ENCODE measurements around the gene TOM1L1.

Gene TOM1L1

DNA sequence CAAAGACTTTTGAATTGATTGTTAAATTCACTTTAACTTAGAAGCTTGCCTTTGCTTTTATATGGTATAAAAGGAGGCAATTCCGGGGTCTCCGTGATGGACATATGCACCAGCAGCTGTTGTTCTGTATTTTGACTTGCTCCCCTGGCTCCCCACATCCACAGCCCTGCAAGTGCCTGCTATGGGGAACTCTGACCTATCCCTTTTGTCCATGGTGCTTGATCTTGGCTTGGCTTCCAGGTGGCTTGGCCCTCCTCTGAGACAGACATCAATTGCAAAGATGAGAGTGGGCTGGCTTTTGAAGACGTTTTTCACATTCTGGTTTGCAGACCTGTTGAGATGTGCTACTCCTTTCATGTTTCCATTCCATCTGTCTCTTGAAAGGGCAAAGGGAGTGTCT lies 26.9 kb downstream of the TOM1L1 start:
- TF ChIP-seq, protein P1, sequence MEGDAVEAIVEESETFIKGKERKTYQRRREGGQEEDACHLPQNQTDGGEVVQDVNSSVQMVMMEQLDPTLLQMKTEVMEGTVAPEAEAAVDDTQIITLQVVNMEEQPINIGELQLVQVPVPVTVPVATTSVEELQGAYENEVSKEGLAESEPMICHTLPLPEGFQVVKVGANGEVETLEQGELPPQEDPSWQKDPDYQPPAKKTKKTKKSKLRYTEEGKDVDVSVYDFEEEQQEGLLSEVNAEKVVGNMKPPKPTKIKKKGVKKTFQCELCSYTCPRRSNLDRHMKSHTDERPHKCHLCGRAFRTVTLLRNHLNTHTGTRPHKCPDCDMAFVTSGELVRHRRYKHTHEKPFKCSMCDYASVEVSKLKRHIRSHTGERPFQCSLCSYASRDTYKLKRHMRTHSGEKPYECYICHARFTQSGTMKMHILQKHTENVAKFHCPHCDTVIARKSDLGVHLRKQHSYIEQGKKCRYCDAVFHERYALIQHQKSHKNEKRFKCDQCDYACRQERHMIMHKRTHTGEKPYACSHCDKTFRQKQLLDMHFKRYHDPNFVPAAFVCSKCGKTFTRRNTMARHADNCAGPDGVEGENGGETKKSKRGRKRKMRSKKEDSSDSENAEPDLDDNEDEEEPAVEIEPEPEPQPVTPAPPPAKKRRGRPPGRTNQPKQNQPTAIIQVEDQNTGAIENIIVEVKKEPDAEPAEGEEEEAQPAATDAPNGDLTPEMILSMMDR (IDR thresholded peaks at IDR 0.05; ENCODE audit: low read length, missing control alignments) = no peak
- no peak for DNase-seq (ENCODE audit: low read depth)

DNA sequence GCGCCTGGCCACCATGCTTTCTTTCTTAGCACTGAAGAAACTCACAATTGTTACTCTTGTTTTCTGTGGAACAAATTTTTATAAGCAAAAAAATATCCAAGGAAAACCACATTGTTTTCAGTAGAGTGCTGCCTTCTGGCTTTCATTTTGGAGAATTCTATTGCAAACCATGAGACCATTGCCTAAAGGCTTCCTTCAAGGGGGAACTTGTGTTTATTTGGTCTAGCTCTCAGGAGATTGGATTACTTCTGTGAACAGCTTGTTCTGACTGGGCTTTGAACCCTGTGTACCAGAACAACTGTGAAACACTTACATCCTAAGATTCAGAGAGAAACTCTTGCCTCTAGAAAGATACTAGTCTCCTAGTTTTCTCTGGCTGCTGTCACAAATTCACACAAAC lies 32.1 kb downstream of the TOM1L1 start:
- no peak overlapping the region for H3K4me3 ChIP-seq (replicated peaks; ENCODE audit: low read depth, low read length)

More for the DNA sequence above, 26.9 kb downstream of the TOM1L1 start:
- H3K4me3 ChIP-seq (replicated peaks; ENCODE audit: low read depth, low read length) = no peak overlapping the region

DNA sequence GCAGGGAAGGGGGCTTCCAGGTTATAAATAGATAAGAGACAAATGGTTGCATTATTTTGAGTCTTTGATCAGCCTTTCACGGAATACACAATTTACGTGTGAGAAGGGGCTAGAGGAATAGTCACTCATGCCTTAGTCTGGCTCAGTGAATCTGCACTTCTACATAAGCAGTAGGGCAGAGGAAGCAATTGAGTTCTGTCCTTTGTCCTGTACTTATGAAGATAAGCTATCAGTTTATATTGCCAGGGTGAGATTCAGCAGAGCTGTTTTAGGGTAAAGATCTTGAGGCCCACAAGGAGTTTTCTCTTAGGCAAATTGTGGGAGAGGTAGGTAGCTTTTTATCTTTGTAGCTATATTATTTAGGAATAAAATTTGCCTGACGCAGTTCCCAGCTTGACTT lies 33.3 kb downstream of the TOM1L1 start:
- TF ChIP-seq, protein P1 (IDR thresholded peaks at IDR 0.05; ENCODE audit: low read length, missing control alignments) = no peak
- DNase-seq (ENCODE audit: low read depth) = no peak
- H3K4me3 ChIP-seq (replicated peaks; ENCODE audit: low read depth, low read length) = no peak overlapping the region

More for the DNA sequence above, 32.1 kb downstream of the TOM1L1 start:
- TF ChIP-seq, protein P1 (IDR thresholded peaks at IDR 0.05; ENCODE audit: low read length, missing control alignments) = no peak
- DNase-seq (ENCODE audit: low read depth) = no peak

DNA sequence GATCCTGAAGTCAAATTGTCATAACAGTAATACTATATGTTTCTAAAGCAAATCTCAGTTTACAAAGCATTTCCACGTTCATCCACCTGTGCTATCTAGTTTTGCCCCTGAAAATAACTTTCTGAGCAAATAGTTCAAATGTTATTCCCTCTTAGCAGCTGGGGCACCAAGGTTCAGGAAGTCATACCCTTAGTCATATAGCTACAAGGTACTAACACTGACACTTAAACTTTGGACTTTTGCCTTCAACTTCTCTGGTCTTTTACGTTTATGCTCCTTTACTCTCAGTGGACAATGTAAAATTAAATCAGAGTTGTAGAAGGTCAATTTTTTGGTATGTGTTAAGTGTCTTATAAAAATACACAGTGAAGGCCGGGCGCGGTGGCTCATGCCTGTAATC lies 34.8 kb downstream of the TOM1L1 start:
- H3K4me3 ChIP-seq (replicated peaks; ENCODE audit: low read depth, low read length) = no peak overlapping the region
- TF ChIP-seq, protein P1 (IDR thresholded peaks at IDR 0.05; ENCODE audit: low read length, missing control alignments) = no peak

DNA sequence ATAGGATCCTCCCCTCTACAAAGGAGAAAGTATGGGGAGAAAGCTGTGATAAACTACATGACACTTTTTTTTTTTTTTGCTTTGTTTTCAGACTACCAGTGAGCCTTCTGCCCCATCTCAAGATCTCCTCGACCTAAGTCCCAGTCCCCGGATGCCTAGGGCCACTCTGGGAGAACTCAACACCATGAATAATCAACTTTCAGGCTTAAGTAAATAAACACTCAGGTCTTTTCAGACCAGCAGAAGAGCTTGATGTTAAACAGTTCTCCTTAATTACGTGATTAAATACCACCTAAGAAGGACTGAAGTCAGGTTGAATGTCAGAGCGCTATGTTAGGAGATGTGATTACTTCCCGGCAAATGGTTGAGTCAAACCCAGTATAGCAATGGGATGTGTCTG lies 36.4 kb downstream of the TOM1L1 start:
- TF ChIP-seq, protein P1 (IDR thresholded peaks at IDR 0.05; ENCODE audit: low read length, missing control alignments) = no peak
- no peak overlapping the region for H3K4me3 ChIP-seq (replicated peaks; ENCODE audit: low read depth, low read length)
- DNase-seq (ENCODE audit: low read depth) = no peak

More for the DNA sequence above, 34.8 kb downstream of the TOM1L1 start:
- no peak for DNase-seq (ENCODE audit: low read depth)

DNA sequence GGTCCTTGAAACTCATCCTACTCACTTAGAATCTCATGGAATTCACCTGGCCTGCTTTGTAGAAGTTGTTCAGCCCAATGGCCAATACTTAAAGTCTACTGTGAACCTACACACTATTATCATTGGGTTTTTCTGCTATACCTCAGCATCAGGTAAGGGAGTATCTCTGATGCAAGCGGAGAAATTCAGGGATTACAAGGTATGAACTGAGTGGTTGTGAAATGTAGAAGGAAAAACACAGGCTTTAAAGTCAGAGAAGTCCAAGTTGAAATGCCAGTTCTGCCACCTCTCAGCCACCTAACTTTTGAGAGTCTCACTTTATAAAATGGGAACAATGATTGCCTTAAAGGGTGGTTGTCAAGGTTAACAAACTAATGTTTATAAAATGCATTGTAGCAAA lies 36.8 kb downstream of the TOM1L1 start:
- DNase-seq (ENCODE audit: low read depth) = no peak
- TF ChIP-seq, protein P1 (IDR thresholded peaks at IDR 0.05; ENCODE audit: low read length, missing control alignments) = no peak
- H3K4me3 ChIP-seq (replicated peaks; ENCODE audit: low read depth, low read length) = no peak overlapping the region

DNA sequence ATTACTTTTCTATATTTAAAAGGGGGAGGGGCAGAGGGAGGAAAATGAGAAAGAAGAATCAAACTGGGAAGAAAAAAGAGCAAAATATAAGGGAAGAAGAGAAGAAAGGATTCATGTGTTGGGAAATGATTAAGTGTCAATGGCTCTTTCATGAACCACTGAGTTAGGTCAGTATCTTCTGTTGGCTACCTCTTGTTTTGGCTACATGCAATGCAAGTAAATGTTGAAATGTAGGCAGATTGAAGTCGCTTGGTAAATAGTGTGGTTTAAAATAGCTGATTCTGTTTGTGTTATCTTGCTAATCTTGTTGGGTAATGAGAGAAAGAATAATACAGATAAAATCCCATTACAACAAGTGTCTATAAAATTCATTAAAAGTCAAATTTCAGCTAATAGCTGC lies 40.6 kb downstream of the TOM1L1 start:
- H3K4me3 ChIP-seq (replicated peaks; ENCODE audit: low read depth, low read length) = no peak overlapping the region
- DNase-seq (ENCODE audit: low read depth) = no peak
- TF ChIP-seq, protein P1 (IDR thresholded peaks at IDR 0.05; ENCODE audit: low read length, missing control alignments) = no peak

Data from fibroblast of pulmonary artery (primary cell).